SK-N-SH (cell line): ENCODE measurements around the gene ADORA2A. TPM values are rescaled to one million over a fixed set of nuclear protein-coding genes. Genes with fewer than 3 reads are reported as not detected.

Source experiments
- CTCF ChIA-PET: fragments of 300-600, 350-600 bp; formaldehyde crosslinking; extraction: SDS; loops from one replicate; lab custom pipeline; 2021; lab: Yijun Ruan, JAX
- POLR2A ChIA-PET: fragments of 350-600 bp; sonication (Branson Sonifier 250); formaldehyde crosslinking; extraction: SDS; loops from one replicate; lab custom pipeline; 2020; ENCODE audit warnings: antibody characterized with exemption, inconsistent platforms; lab: Yijun Ruan, JAX
- DNase-seq: peaks from one replicate; pipeline ENCODE4 v3.0.0; 2012
- H2AFZ ChIP-seq: fragments of 200-600 bp; sonication (generic); 2 replicates; pipeline ENCODE4 v1.8.1; 2016; ENCODE audit warnings: antibody characterized with exemption, mild to moderate bottlenecking, low read depth
- H3F3A ChIP-seq: fragments of 200-600 bp; sonication (generic); replicated peaks from 2 replicates; pipeline ENCODE3; 2016; ENCODE audit warnings: antibody characterized with exemption, mild to moderate bottlenecking; ENCODE audit not compliant: insufficient read depth
- H3K27ac ChIP-seq, 2 experiments: fragments of 200-500 bp in 1 of 2; fragments of 200-600 bp in 1 of 2; sonication (Bioruptor generic) in 1 of 2; sonication (generic), shearing (Covaris generic) in 1 of 2; 2 replicates each; pipeline versions ENCODE4 v1.5.1 to v1.6.1; 2014 to 2016; ENCODE audit warnings: low read depth in 2 of 2, inconsistent platforms in 1 of 2, low read length in 1 of 2, mild to moderate bottlenecking in 1 of 2, mixed read lengths in 1 of 2
- H3K27me3 ChIP-seq: fragments of 200-600 bp; sonication (generic), shearing (Covaris generic); 2 replicates; pipeline ENCODE4 v1.6.1; 2016; ENCODE audit warnings: mixed run types; ENCODE audit not compliant: insufficient read depth
- H3K36me3 ChIP-seq, 2 experiments: fragments of 200-500 bp in 1 of 2; fragments of 200-600 bp in 1 of 2; sonication (Bioruptor generic) in 1 of 2; sonication (generic) in 1 of 2; replicated peaks in 1 of 2; 2 replicates each; pipeline versions ENCODE3 to v1.5.1; 2014 to 2016; ENCODE audit warnings: low read length in 1 of 2, mild to moderate bottlenecking in 1 of 2; ENCODE audit not compliant: insufficient read depth in 2 of 2, control insufficient read depth in 1 of 2
- H3K4me1 ChIP-seq, 2 experiments: fragments of 200-500 bp in 1 of 2; fragments of 200-600 bp in 1 of 2; sonication (Bioruptor generic) in 1 of 2; sonication (generic), shearing (Covaris generic) in 1 of 2; 2 replicates each; pipeline versions ENCODE4 v1.5.1 to v1.6.1; 2014 to 2016; ENCODE audit warnings: low read depth in 1 of 2, low read length in 1 of 2, mixed run types in 1 of 2; ENCODE audit not compliant: insufficient read depth in 2 of 2, control insufficient read depth in 1 of 2
- H3K4me2 ChIP-seq: fragments of 200-600 bp; sonication (generic), shearing (Covaris generic); 2 replicates; pipeline ENCODE4 v1.6.1; 2017; ENCODE audit warnings: mixed run types
- H3K4me3 ChIP-seq, 2 experiments: fragments of 200-500 bp in 1 of 2; fragments of 200-600 bp in 1 of 2; sonication (Bioruptor generic) in 1 of 2; sonication (generic), shearing (Covaris generic) in 1 of 2; 2 replicates each; pipeline versions ENCODE4 v1.5.1 to v1.8.1; 2014 to 2016; ENCODE audit warnings: low read depth in 2 of 2, inconsistent platforms in 1 of 2, low read length in 1 of 2, mild to moderate bottlenecking in 1 of 2, mixed read lengths in 1 of 2, moderate library complexity in 1 of 2
- H3K79me2 ChIP-seq: fragments of 200-600 bp; sonication (generic); 2 replicates; pipeline ENCODE4 v1.8.1; 2017; ENCODE audit warnings: mild to moderate bottlenecking; ENCODE audit not compliant: insufficient read depth
- H3K9ac ChIP-seq: fragments of 200-600 bp; sonication (generic); 2 replicates; pipeline ENCODE4 v1.6.1; 2017; ENCODE audit warnings: mixed run types
- H3K9me2 ChIP-seq: fragments of 200-600 bp; sonication (generic); 2 replicates; pipeline ENCODE4 v1.6.1; 2017; ENCODE audit warnings: mixed run types
- H3K9me3 ChIP-seq: fragments of 200-600 bp; sonication (generic); 2 replicates; pipeline ENCODE4 v1.6.1; 2017; ENCODE audit warnings: mixed run types, mild to moderate bottlenecking, moderate library complexity
- H4K20me1 ChIP-seq: fragments of 200-600 bp; sonication (generic); 2 replicates; pipeline ENCODE4 v1.6.1; 2017; ENCODE audit warnings: mild to moderate bottlenecking, mixed run types; ENCODE audit not compliant: insufficient read depth
- ELF1 ChIP-seq: IDR thresholded peaks from 2 replicates; pipeline ENCODE4 v1.4.0; 2012
- FOSL2 ChIP-seq: IDR thresholded peaks from 2 replicates; pipeline ENCODE4 v1.4.0; 2012; ENCODE audit warnings: low read depth, mild to moderate bottlenecking, moderate library complexity, borderline replicate concordance
- FOXJ3 ChIP-seq: sonication (generic); formaldehyde crosslinking; IDR thresholded peaks from 2 replicates; pipeline ENCODE4 v1.5.1; 2020; ENCODE audit warnings: mild to moderate bottlenecking, missing genetic modification reagents
- MEF2A ChIP-seq: IDR thresholded peaks from 2 replicates; pipeline ENCODE4 v1.4.0; 2012; ENCODE audit warnings: low read depth, borderline replicate concordance
- POLR2AphosphoS5 ChIP-seq: IDR thresholded peaks from 2 replicates; pipeline ENCODE4 v1.6.1; 2012; ENCODE audit warnings: low read depth, low read length
- RAD21 ChIP-seq: IDR thresholded peaks from 2 replicates; pipeline ENCODE4 v1.6.1; 2012; ENCODE audit warnings: mild to moderate bottlenecking, low read length
- RCOR1 ChIP-seq: fragments of 150-350 bp; IDR thresholded peaks from 2 replicates; pipeline ENCODE4 v1.6.1; 2017; ENCODE audit warnings: antibody characterized with exemption, low read length
- RFX5 ChIP-seq: IDR thresholded peaks from 2 replicates; pipeline ENCODE4 v1.6.1; 2012; ENCODE audit warnings: mild to moderate bottlenecking, improper control_type of control experiment, low read length
- RXRA ChIP-seq: IDR thresholded peaks from 2 replicates; pipeline ENCODE4 v1.4.0; 2012; ENCODE audit warnings: low read depth, mild to moderate bottlenecking, borderline replicate concordance
- SMC3 ChIP-seq: IDR thresholded peaks from 2 replicates; pipeline ENCODE4 v1.6.1; 2012; ENCODE audit warnings: low read depth, low read length, improper control_type of control experiment
- TAF1 ChIP-seq: IDR thresholded peaks from 2 replicates; pipeline ENCODE4 v1.6.1; 2012; ENCODE audit warnings: low read depth, mild to moderate bottlenecking, low read length, moderate library complexity, borderline replicate concordance
- TCF12 ChIP-seq: IDR thresholded peaks from 2 replicates; pipeline ENCODE4 v1.4.0; 2012
- USF1 ChIP-seq: IDR thresholded peaks from 2 replicates; pipeline ENCODE4 v1.4.0; 2012; ENCODE audit warnings: low read depth, borderline replicate concordance
- YY1 ChIP-seq: IDR thresholded peaks from 2 replicates; pipeline ENCODE4 v1.4.0; 2012; ENCODE audit warnings: low read depth, mild to moderate bottlenecking
- ZBTB33 ChIP-seq: IDR thresholded peaks from 2 replicates; pipeline ENCODE4 v1.4.0; 2012; ENCODE audit warnings: low read depth, borderline replicate concordance
- WGBS: methylation state at CpG from one replicate; pipeline ENCODE4 v1.1.6; 2017; ENCODE audit warnings: low lambda C conversion rate; 5-methylcytosine and 5-hydroxymethylcytosine counted together
- polyA plus RNA-seq, 3 experiments: library from polyadenylated mRNA; depleted of rRNA; stranded (reverse); fragments of >200 nt; gene quantifications; 2 replicates each; pipeline ENCODE4 v1.2.3, GENCODE V29; 2012

ADORA2A gene
- polyA plus RNA-seq, 1 of the 3 experiments (the other 2 are of a cell fraction), result 9.3 TPM

- Histone ChIP-seq H3K4me3 (no peak overlapping the region), H3K27me3 (no peaks in the 10 kb centered on the region), H3F3A (peaks cover 4% of the 10 kb centered on the region), H3K4me1 (peaks cover 0 to 79% of the 10 kb centered on the region in 2 experiments; a peak in 2 of 4 replicates), H2AFZ (no peak overlapping the region), H4K20me1 (no peaks in the 10 kb centered on the region), H3K9me2 (no peaks in the 10 kb centered on the region), H3K27ac (peak overlapping the region in 1 of 2 experiments; percentile 54; a peak in 1 of 4 replicates), H3K9me3 (no peaks in the 10 kb centered on the region), H3K9ac (no peak overlapping the region), H3K79me2 (no peaks in the 10 kb centered on the region), H3K4me2 (no peak overlapping the region), H3K36me3 (peaks cover 8 to 39% of the 10 kb centered on the region in 2 experiments)
- peak; percentile 19 for DNase-seq
- POLR2A ChIA-PET, result interaction anchor here (0.7 kb wide), 1 partner anchor 16 kb away, joined by 3 read pairs; no protein-coding TSS in a partner anchor
- TF ChIP-seq USF1, result no peak
- TF ChIP-seq TCF12, result no peak
- TF ChIP-seq SMC3, result no peak
- TF ChIP-seq FOSL2, result no peak
- TF ChIP-seq MEF2A, result no peak
- TF ChIP-seq ELF1, result no peak
- TF ChIP-seq RFX5, result no peak
- no peak for TF ChIP-seq RAD21
- no peak for TF ChIP-seq ZBTB33
- no peak for TF ChIP-seq RXRA
- no peak for TF ChIP-seq TAF1
- no peak for TF ChIP-seq RCOR1
- no peak for TF ChIP-seq FOXJ3
- CTCF ChIA-PET, result interaction anchor here (0.8 to 2.0 kb wide), 4 partner anchors 10 to 103 kb away, joined by 4 to 7 read pairs (median 5); no protein-coding TSS in a partner anchor
- WGBS, result 93% methylated on average over 11 of the region's 16 CpGs
Measured at GRCh38 chr22:24418786-24419474, 8.5 kb upstream of the ADORA2A start.

- H3K9me3 ChIP-seq, result no peaks in the 10 kb centered on the region
- TF ChIP-seq YY1 (no peak), POLR2AphosphoS5 (peak; percentile 33; the same call in 1 of the 2 replicates)
- TF ChIP-seq, all 33 proteins: peak for 1
- POLR2A ChIA-PET, result no interaction called here
Measured at GRCh38 chr22:24419475-24419850, 7.9 kb upstream of the ADORA2A start.

More at GRCh38 chr22:24419475-24419850, 7.9 kb upstream of the ADORA2A start:
- Histone ChIP-seq H3K27me3 (no peaks in the 10 kb centered on the region), H3K4me3 (no peak overlapping the region), H3K4me2 (no peak overlapping the region), H2AFZ (no peak overlapping the region), H3K79me2 (no peaks in the 10 kb centered on the region), H4K20me1 (no peaks in the 10 kb centered on the region), H3K9ac (no peak overlapping the region), H3K27ac (peak overlapping the region in 1 of 2 experiments; percentile 54; a peak in 1 of 4 replicates), H3F3A (peaks cover 4% of the 10 kb centered on the region), H3K36me3 (peaks cover 2 to 34% of the 10 kb centered on the region in 2 experiments), H3K9me2 (no peaks in the 10 kb centered on the region), H3K4me1 (peaks cover 0 to 78% of the 10 kb centered on the region in 2 experiments; a peak in 2 of 4 replicates)
- 100% methylated on average over 4 of the region's 7 CpGs for WGBS
- CTCF ChIA-PET, result interaction anchor here (1.2 to 5.6 kb wide), 3 partner anchors 15 to 103 kb away, joined by 4 to 42 read pairs (median 5); no protein-coding TSS in a partner anchor
- DNase-seq, result peak; percentile 16
